ENCODE results near the gene MRPL11. TPM values are rescaled to one million over a fixed set of nuclear protein-coding genes. Genes with fewer than 3 reads are reported as not detected.

Gene MRPL11
- total and polyA plus RNA-seq, 10 of the 15 experiments (the other 5 are each of a cell fraction or from before 2014, with no cell fraction given): 43.5 to 248 (median 109) TPM

GRCh38 chr11:66421492-66422205 lies 17.0 kb downstream of the MRPL11 start (continued):
- TF ChIP-seq, protein P1, sequence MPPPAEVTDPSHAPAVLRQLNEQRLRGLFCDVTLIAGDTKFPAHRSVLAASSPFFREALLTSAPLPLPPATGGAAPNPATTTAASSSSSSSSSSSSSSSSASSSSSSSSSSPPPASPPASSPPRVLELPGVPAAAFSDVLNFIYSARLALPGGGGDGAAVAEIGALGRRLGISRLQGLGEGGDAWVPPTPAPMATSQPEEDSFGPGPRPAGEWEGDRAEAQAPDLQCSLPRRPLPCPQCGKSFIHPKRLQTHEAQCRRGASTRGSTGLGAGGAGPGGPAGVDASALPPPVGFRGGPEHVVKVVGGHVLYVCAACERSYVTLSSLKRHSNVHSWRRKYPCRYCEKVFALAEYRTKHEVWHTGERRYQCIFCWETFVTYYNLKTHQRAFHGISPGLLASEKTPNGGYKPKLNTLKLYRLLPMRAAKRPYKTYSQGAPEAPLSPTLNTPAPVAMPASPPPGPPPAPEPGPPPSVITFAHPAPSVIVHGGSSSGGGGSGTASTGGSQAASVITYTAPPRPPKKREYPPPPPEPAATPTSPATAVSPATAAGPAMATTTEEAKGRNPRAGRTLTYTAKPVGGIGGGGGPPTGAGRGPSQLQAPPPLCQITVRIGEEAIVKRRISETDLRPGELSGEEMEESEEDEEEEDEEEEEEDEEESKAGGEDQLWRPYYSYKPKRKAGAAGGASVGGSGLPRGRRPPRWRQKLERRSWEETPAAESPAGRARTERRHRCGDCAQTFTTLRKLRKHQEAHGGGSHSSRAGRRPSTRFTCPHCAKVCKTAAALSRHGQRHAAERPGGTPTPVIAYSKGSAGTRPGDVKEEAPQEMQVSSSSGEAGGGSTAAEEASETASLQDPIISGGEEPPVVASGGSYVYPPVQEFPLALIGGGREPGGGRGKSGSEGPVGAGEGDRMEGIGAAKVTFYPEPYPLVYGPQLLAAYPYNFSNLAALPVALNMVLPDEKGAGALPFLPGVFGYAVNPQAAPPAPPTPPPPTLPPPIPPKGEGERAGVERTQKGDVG (CRISPR knock-in tag; IDR thresholded peaks at IDR 0.05): peak; percentile 91
- TF ChIP-seq MAX (IDR thresholded peaks at IDR 0.05; ENCODE audit: low read depth, low read length) (peak; percentile 99), RELA (IDR thresholded peaks at IDR 0.05; ENCODE audit: borderline replicate concordance, partially characterized antibody) (peak; percentile 81), TCF7 (IDR thresholded peaks at IDR 0.05; ENCODE audit: borderline replicate concordance) (no peak), KAT2A (conservative IDR thresholded peaks at IDR 0.05; ENCODE audit: control insufficient read depth, low read depth, low read length) (no peak), TAF1 (IDR thresholded peaks at IDR 0.05; ENCODE audit: borderline replicate concordance, low read depth, low read length) (0 out of 2 replicates have a peak, but pooled peaks have one; percentile 37), RAD21 (IDR thresholded peaks at IDR 0.05; ENCODE audit: insufficient read depth, low read depth, low read length) (no peak), CEBPZ (IDR thresholded peaks at IDR 0.05; ENCODE audit: low read depth, low read length) (no peak), LARP7 (IDR thresholded peaks at IDR 0.05) (peak; percentile 79), PML (IDR thresholded peaks at IDR 0.05; ENCODE audit: low read length) (peak; percentile 78), MXI1 (IDR thresholded peaks at IDR 0.05; ENCODE audit: low read depth, low read length) (peak; percentile 100), TCF3 (IDR thresholded peaks at IDR 0.05; ENCODE audit: borderline replicate concordance, insufficient read depth, low read depth, low read length) (0 out of 2 replicates have a peak, but pooled peaks have one; percentile 54)
- TF ChIP-seq, protein P2, sequence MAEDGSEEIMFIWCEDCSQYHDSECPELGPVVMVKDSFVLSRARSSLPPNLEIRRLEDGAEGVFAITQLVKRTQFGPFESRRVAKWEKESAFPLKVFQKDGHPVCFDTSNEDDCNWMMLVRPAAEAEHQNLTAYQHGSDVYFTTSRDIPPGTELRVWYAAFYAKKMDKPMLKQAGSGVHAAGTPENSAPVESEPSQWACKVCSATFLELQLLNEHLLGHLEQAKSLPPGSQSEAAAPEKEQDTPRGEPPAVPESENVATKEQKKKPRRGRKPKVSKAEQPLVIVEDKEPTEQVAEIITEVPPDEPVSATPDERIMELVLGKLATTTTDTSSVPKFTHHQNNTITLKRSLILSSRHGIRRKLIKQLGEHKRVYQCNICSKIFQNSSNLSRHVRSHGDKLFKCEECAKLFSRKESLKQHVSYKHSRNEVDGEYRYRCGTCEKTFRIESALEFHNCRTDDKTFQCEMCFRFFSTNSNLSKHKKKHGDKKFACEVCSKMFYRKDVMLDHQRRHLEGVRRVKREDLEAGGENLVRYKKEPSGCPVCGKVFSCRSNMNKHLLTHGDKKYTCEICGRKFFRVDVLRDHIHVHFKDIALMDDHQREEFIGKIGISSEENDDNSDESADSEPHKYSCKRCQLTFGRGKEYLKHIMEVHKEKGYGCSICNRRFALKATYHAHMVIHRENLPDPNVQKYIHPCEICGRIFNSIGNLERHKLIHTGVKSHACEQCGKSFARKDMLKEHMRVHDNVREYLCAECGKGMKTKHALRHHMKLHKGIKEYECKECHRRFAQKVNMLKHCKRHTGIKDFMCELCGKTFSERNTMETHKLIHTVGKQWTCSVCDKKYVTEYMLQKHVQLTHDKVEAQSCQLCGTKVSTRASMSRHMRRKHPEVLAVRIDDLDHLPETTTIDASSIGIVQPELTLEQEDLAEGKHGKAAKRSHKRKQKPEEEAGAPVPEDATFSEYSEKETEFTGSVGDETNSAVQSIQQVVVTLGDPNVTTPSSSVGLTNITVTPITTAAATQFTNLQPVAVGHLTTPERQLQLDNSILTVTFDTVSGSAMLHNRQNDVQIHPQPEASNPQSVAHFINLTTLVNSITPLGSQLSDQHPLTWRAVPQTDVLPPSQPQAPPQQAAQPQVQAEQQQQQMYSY (CRISPR knock-in tag; IDR thresholded peaks at IDR 0.05): peak; percentile 96
- TF ChIP-seq, protein P3, sequence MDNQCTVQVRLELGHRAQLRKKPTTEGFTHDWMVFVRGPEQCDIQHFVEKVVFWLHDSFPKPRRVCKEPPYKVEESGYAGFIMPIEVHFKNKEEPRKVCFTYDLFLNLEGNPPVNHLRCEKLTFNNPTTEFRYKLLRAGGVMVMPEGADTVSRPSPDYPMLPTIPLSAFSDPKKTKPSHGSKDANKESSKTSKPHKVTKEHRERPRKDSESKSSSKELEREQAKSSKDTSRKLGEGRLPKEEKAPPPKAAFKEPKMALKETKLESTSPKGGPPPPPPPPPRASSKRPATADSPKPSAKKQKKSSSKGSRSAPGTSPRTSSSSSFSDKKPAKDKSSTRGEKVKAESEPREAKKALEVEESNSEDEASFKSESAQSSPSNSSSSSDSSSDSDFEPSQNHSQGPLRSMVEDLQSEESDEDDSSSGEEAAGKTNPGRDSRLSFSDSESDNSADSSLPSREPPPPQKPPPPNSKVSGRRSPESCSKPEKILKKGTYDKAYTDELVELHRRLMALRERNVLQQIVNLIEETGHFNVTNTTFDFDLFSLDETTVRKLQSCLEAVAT (IDR thresholded peaks at IDR 0.05): no peak
- TF ChIP-seq, protein P4, sequence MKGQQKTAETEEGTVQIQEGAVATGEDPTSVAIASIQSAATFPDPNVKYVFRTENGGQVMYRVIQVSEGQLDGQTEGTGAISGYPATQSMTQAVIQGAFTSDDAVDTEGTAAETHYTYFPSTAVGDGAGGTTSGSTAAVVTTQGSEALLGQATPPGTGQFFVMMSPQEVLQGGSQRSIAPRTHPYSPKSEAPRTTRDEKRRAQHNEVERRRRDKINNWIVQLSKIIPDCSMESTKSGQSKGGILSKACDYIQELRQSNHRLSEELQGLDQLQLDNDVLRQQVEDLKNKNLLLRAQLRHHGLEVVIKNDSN (IDR thresholded peaks at IDR 0.05; ENCODE audit: borderline replicate concordance, extremely low read length, insufficient read depth, low read depth, low read length): peak; percentile 11

Measured in GM12878 (cell line).